Upper lobe of left lung (tissue), 4 donors: ENCODE results near the gene ZNF764.

Experiments
- CTCF ChIP-seq, 6 experiments: fragments of 450-650 bp in 4 of 6; fragments of 200-600 bp in 2 of 6; sonication (generic) in 2 of 6; IDR thresholded peaks; one replicate each; pipeline ENCODE4 v1.5.1; 2016 to 2019; ENCODE audit warnings: antibody characterized with exemption in 6 of 6
- POLR2A ChIP-seq, 4 donors: fragments of 450-650 bp; IDR thresholded peaks; one replicate each; pipeline ENCODE4 v1.5.1; 2016 to 2017; ENCODE audit warnings: antibody characterized with exemption in 4 of 4, mild to moderate bottlenecking in 2 of 4
- POLR2AphosphoS5 ChIP-seq, 2 donors: sonication (generic); formaldehyde crosslinking; IDR thresholded peaks; one replicate each; pipeline ENCODE4 v1.5.1; 2017; ENCODE audit warnings: antibody characterized with exemption in 2 of 2

- TF ChIP-seq POLR2A (IDR thresholded peaks at IDR 0.05) (peak in 1 of 4 donors; percentile 11), CTCF (IDR thresholded peaks at IDR 0.05) (peak in 5 of 6 experiments; percentile 29 to 68 (median 62)), POLR2AphosphoS5 (IDR thresholded peaks at IDR 0.05) (no peak)
Measured at GRCh38 chr16:30535777-30536190, 22.4 kb downstream of the ZNF764 start.
